HG03460 (cell line): ENCODE results near the gene NAGA.

Experiments used
- ATAC-seq: cut with Tn5 transposase; IDR thresholded peaks from one replicate; pipeline ENCODE4 v1.9.1; 2021; ENCODE audit not compliant: unreplicated experiment

Gene NAGA

GRCh38 chr22:42050641-42051180 is 19.9 kb downstream of the NAGA start:
- no peak for ATAC-seq

DNA sequence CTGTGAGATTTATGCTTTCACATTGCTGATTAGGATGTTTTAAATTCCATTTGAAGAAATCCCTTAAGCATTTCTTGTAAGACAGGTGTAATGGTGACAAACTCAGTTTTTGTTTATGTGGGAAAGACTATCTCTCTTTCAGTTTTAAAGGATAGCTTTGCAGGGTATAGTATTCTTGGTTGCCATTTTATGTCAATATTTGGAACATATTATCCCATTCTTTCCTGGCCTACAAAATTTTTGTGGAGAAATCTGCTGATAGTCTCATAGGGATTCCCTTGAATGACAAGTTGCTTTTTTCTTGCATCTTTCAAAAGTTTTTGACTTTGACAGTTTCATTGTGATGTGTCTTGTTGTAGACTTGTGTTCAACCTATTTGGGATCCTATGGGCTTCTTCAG is 28.8 kb downstream of the NAGA start:
- ATAC-seq, result no peak

- no peak for ATAC-seq
Observed at GRCh38 chr22:42039271-42039670, 31.3 kb downstream of the NAGA start.

- ATAC-seq, result no peak
Observed at GRCh38 chr22:42035256-42035655, 35.4 kb downstream of the NAGA start.

DNA sequence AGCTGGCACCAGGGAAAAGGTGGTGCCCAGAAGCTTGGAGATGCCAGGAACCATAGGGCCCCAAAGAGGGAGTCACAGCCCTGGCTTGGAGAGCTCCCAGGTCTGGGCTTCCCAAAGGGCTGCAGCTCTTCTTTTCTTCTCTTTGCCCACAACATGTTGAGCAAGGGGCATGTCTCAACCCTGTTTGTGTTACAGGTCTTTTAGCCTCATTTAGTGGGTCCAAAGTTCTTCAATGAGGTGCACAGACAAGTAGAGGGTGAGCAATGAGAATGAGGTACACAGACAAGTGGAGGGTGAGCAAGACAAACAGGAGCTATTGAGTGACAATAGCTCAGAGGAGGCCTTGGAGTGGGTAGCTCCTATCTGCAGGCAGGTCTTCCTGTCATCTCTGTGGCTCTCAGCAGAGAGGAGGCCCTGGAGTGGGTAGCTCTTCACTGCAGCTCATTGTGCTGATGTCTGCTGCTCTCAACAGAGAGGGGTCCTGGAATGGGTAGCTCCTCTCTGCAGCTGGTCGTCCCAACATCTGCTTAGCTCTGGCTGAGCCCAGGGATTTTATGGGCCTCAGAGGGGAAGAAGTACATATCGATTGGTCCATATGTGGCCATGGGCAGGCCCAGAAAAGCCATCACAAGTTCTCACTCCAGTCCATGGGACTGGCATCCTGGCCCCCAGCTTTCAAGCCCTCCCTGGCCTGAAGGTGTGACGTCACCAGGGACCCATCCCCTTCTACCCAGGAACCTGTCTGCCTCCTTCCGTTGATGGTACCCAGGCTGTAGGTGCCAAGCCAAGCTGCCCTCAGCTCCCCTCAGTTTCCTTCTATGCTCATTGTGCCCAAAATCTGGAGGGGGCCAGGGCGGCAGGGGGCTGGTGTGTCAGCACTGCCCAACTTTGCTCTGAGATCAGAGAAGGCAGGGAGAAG is 37.1 kb downstream of the NAGA start:
- ATAC-seq, result no peak

DNA sequence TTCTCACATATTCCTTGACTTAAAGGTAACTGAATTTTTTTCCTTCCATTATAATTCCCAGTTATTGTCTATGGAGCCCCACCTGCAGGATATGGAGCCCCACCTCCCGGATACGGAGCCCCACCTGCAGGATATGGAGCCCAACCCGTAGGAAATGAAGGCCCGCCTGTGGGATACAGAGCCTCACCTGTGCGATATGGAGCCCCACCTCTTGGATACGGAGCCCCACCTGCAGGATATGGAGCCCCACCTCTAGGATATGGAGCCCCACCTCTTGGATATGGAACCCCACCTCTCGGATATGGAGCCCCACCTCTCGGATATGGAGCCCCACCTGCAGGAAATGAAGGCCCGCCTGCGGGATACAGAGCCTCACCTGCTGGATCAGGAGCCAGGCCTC is 43.9 kb downstream of the NAGA start:
- no peak for ATAC-seq

- no peak for ATAC-seq
Observed at GRCh38 chr22:42025421-42025820, 45.2 kb downstream of the NAGA start.

GRCh38 chr22:42022162-42022847 is 48.3 kb downstream of the NAGA start:
- ATAC-seq, result no peak

GRCh38 chr22:42021571-42021970 is 49.0 kb downstream of the NAGA start:
- ATAC-seq, result no peak

DNA sequence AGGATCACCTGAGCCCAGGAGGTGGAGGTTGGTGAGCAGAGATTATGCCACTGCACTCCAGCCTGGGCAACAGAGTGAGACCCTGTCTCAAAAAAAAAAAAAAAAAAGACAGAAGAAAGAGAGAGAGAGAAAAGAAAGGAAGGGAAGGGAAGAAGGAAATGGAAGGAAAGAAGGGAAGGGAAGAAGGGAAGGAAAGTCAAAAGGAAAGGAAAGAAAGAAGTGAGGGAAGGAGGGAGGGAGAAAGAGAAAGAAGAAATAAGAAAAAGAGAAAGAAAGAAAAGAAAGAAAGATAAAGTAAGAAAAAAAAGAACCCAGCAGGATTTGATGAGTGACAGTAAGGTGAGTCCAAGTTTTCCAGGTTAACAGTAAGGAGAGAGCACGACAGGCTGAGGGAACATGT is 52.4 kb downstream of the NAGA start:
- ATAC-seq, result no peak

- ATAC-seq, result no peak
Observed at GRCh38 chr22:42016111-42016510, 54.5 kb downstream of the NAGA start.

- ATAC-seq, result no peak
Observed at GRCh38 chr22:42013385-42013784, 57.2 kb downstream of the NAGA start.

- no peak for ATAC-seq
Observed at GRCh38 chr22:42010778-42011177, 59.8 kb downstream of the NAGA start.
